Measurements from ENCODE around the gene DCLK1.

- no peak for TF ChIP-seq CTCF (IDR thresholded peaks at IDR 0.05)
- TF ChIP-seq EP300 (IDR thresholded peaks at IDR 0.05) = no peak
- TF ChIP-seq POLR2A (IDR thresholded peaks at IDR 0.05) = no peak
Observed at GRCh38 chr13:35994131-35994966, 136.8 kb downstream of the DCLK1 start.
